ENCODE data around the gene SLC9A3.
"Not testable (repeated sequence)": the region's sequence is repeated elsewhere in the genome, so short reads cannot be mapped to it uniquely, and the experiment has no call there.

SLC9A3 gene

GRCh38 chr5:558871-559503 is 34.7 kb upstream of the SLC9A3 start:
- Histone ChIP-seq H3K9ac (ENCODE audit: low read depth, low read length, poor library complexity) (no peak overlapping the region), H2BK12ac (ENCODE audit: low read length) (no peak overlapping the region), H3K79me1 (ENCODE audit: low read depth, low read length) (no peaks in the 10 kb centered on the region), H3K4me3 (ENCODE audit: low read length in 2 of 2) (no peak overlapping the region), H3K14ac (ENCODE audit: low read length) (no peak overlapping the region), H4K91ac (ENCODE audit: low read depth, low read length, poor library complexity) (no peak overlapping the region), H3K9me3 (replicated peaks in 1 of 2; ENCODE audit: control insufficient read depth in 2 of 2, insufficient read depth in 1 of 2, low read depth in 1 of 2, low read length in 2 of 2) (peaks cover 0 to 2% of the 10 kb centered on the region in 2 donors), H4K8ac (ENCODE audit: low read depth, low read length) (no peak overlapping the region), H3K36me3 (replicated peaks in 1 of 2; ENCODE audit: control insufficient read depth in 2 of 2, insufficient read depth in 2 of 2, low read length in 2 of 2) (no peaks in the 10 kb centered on the region), H2BK5ac (ENCODE audit: low read length) (no peak overlapping the region), H3K4me2 (ENCODE audit: insufficient read depth, low read length, poor library complexity, severe bottlenecking) (no peak overlapping the region), H3K27me3 (ENCODE audit: control insufficient read depth in 3 of 3, insufficient read depth in 3 of 3, low read depth in 1 of 3, low read length in 3 of 3) (peaks cover 0 to 28% (median 0%) of the 10 kb centered on the region in 3 experiments), H2BK120ac (ENCODE audit: low read depth, low read length) (no peak overlapping the region), H2AK5ac (ENCODE audit: low read depth, low read length) (no peak overlapping the region), H3K4me1 (ENCODE audit: control insufficient read depth in 2 of 2, insufficient read depth in 1 of 2, low read depth in 1 of 2, low read length in 2 of 2) (no peaks in the 10 kb centered on the region), H2BK15ac (ENCODE audit: low read length) (no peak overlapping the region), H2AFZ (ENCODE audit: low read length) (no peak overlapping the region), H3K4ac (ENCODE audit: low read length) (no peak overlapping the region), H3K27ac (replicated peaks; ENCODE audit: low read length) (no peak overlapping the region), H3K18ac (ENCODE audit: low read length) (no peak overlapping the region), H3K23ac (ENCODE audit: low read depth, low read length, poor library complexity) (no peak overlapping the region)
- no peak for DNase-seq (ENCODE audit: low spot score)
- WGBS, 2 donors (ENCODE audit: extremely low coverage in 2 of 2, insufficient read length in 2 of 2, insufficient replicate concordance in 1 of 2) = no CpG with 5 or more reads among the region's 32 CpGs

- Histone ChIP-seq H3K9ac (ENCODE audit: low read depth, low read length, poor library complexity) (no peak overlapping the region), H3K18ac (ENCODE audit: low read length) (no peak overlapping the region), H2BK15ac (ENCODE audit: low read length) (no peak overlapping the region), H2BK12ac (ENCODE audit: low read length) (no peak overlapping the region), H3K9me3 (replicated peaks in 1 of 2; ENCODE audit: control insufficient read depth in 2 of 2, insufficient read depth in 1 of 2, low read depth in 1 of 2, low read length in 2 of 2) (peaks cover 0 to 2% of the 10 kb centered on the region in 2 donors), H2AK5ac (ENCODE audit: low read depth, low read length) (no peak overlapping the region), H2AFZ (ENCODE audit: low read length) (no peak overlapping the region), H3K4me3 (ENCODE audit: low read length in 2 of 2) (no peak overlapping the region), H3K27me3 (ENCODE audit: control insufficient read depth in 3 of 3, insufficient read depth in 3 of 3, low read depth in 1 of 3, low read length in 3 of 3) (peaks cover 0 to 28% (median 0%) of the 10 kb centered on the region in 3 experiments), H4K8ac (ENCODE audit: low read depth, low read length) (no peak overlapping the region), H3K14ac (ENCODE audit: low read length) (no peak overlapping the region), H3K4me1 (ENCODE audit: control insufficient read depth in 2 of 2, insufficient read depth in 1 of 2, low read depth in 1 of 2, low read length in 2 of 2) (no peaks in the 10 kb centered on the region), H3K79me1 (ENCODE audit: low read depth, low read length) (no peaks in the 10 kb centered on the region), H3K36me3 (replicated peaks in 1 of 2; ENCODE audit: control insufficient read depth in 2 of 2, insufficient read depth in 2 of 2, low read length in 2 of 2) (no peaks in the 10 kb centered on the region), H3K4ac (ENCODE audit: low read length) (no peak overlapping the region), H3K23ac (ENCODE audit: low read depth, low read length, poor library complexity) (no peak overlapping the region), H3K4me2 (ENCODE audit: insufficient read depth, low read length, poor library complexity, severe bottlenecking) (no peak overlapping the region), H2BK120ac (ENCODE audit: low read depth, low read length) (no peak overlapping the region), H4K91ac (ENCODE audit: low read depth, low read length, poor library complexity) (no peak overlapping the region), H2BK5ac (ENCODE audit: low read length) (no peak overlapping the region), H3K27ac (replicated peaks; ENCODE audit: low read length) (no peak overlapping the region)
- WGBS, 2 donors (ENCODE audit: extremely low coverage in 2 of 2, insufficient read length in 2 of 2, insufficient replicate concordance in 1 of 2) = no CpG with 5 or more reads among the region's 10 CpGs
- no peak for DNase-seq (ENCODE audit: low spot score)
Measured at GRCh38 chr5:558326-558725, 34.1 kb upstream of the SLC9A3 start.

GRCh38 chr5:557917-558316 is 33.7 kb upstream of the SLC9A3 start:
- not testable (repeated sequence) for H3K14ac ChIP-seq (ENCODE audit: low read length); H2AK5ac ChIP-seq (ENCODE audit: low read depth, low read length); H3K23ac ChIP-seq (ENCODE audit: low read depth, low read length, poor library complexity); DNase-seq (ENCODE audit: low spot score); H2BK15ac ChIP-seq (ENCODE audit: low read length); H2BK5ac ChIP-seq (ENCODE audit: low read length); H2BK12ac ChIP-seq (ENCODE audit: low read length); H2BK120ac ChIP-seq (ENCODE audit: low read depth, low read length); H3K79me1 ChIP-seq (ENCODE audit: low read depth, low read length); H4K8ac ChIP-seq (ENCODE audit: low read depth, low read length); H4K91ac ChIP-seq (ENCODE audit: low read depth, low read length, poor library complexity); H3K4ac ChIP-seq (ENCODE audit: low read length); H3K9me3 ChIP-seq (replicated peaks in 1 of 2; ENCODE audit: control insufficient read depth in 2 of 2, insufficient read depth in 1 of 2, low read depth in 1 of 2, low read length in 2 of 2); H3K4me1 ChIP-seq (ENCODE audit: control insufficient read depth in 2 of 2, insufficient read depth in 1 of 2, low read depth in 1 of 2, low read length in 2 of 2); H3K9ac ChIP-seq (ENCODE audit: low read depth, low read length, poor library complexity); H3K36me3 ChIP-seq (replicated peaks in 1 of 2; ENCODE audit: control insufficient read depth in 2 of 2, insufficient read depth in 2 of 2, low read length in 2 of 2); H3K18ac ChIP-seq (ENCODE audit: low read length); H2AFZ ChIP-seq (ENCODE audit: low read length); H3K4me2 ChIP-seq (ENCODE audit: insufficient read depth, low read length, poor library complexity, severe bottlenecking); H3K27ac ChIP-seq (replicated peaks; ENCODE audit: low read length); H3K4me3 ChIP-seq (ENCODE audit: low read length in 2 of 2)
- WGBS, 2 donors (ENCODE audit: extremely low coverage in 2 of 2, insufficient read length in 2 of 2, insufficient replicate concordance in 1 of 2) = no CpG with 5 or more reads among the region's 4 CpGs
- H3K27me3 ChIP-seq (ENCODE audit: control insufficient read depth in 3 of 3, insufficient read depth in 3 of 3, low read depth in 1 of 3, low read length in 3 of 3) = peaks cover 0 to 28% (median 0%) of the 10 kb centered on the region in 3 experiments

GRCh38 chr5:556909-557441 is 32.7 kb upstream of the SLC9A3 start:
- no peak for DNase-seq (ENCODE audit: low spot score)
- H3K27ac ChIP-seq (replicated peaks; ENCODE audit: low read length) = no peak overlapping the region
- WGBS, 2 donors (ENCODE audit: extremely low coverage in 2 of 2, insufficient read length in 2 of 2, insufficient replicate concordance in 1 of 2) = no CpG with 5 or more reads among the region's 19 CpGs

More at GRCh38 chr5:556909-557441, 32.7 kb upstream of the SLC9A3 start:
- peak overlapping the region; percentile 48 for H3K18ac ChIP-seq (ENCODE audit: low read length)
- no peak overlapping the region for H4K8ac ChIP-seq (ENCODE audit: low read depth, low read length)
- H3K4me1 ChIP-seq (ENCODE audit: control insufficient read depth in 2 of 2, insufficient read depth in 1 of 2, low read depth in 1 of 2, low read length in 2 of 2) = no peaks in the 10 kb centered on the region
- no peak overlapping the region for H2BK120ac ChIP-seq (ENCODE audit: low read depth, low read length)
- H2BK5ac ChIP-seq (ENCODE audit: low read length) = no peak overlapping the region
- peaks cover 0 to 28% (median 0%) of the 10 kb centered on the region in 3 experiments for H3K27me3 ChIP-seq (ENCODE audit: control insufficient read depth in 3 of 3, insufficient read depth in 3 of 3, low read depth in 1 of 3, low read length in 3 of 3)
- H3K9me3 ChIP-seq (replicated peaks in 1 of 2; ENCODE audit: control insufficient read depth in 2 of 2, insufficient read depth in 1 of 2, low read depth in 1 of 2, low read length in 2 of 2) = peaks cover 0 to 2% of the 10 kb centered on the region in 2 donors
- no peak overlapping the region for H2AFZ ChIP-seq (ENCODE audit: low read length)
- H3K36me3 ChIP-seq (replicated peaks in 1 of 2; ENCODE audit: control insufficient read depth in 2 of 2, insufficient read depth in 2 of 2, low read length in 2 of 2) = no peaks in the 10 kb centered on the region
- no peak overlapping the region for H2BK15ac ChIP-seq (ENCODE audit: low read length)
- no peak overlapping the region for H4K91ac ChIP-seq (ENCODE audit: low read depth, low read length, poor library complexity)
- H3K9ac ChIP-seq (ENCODE audit: low read depth, low read length, poor library complexity) = no peak overlapping the region
- no peak overlapping the region for H2BK12ac ChIP-seq (ENCODE audit: low read length)
- H3K4me2 ChIP-seq (ENCODE audit: insufficient read depth, low read length, poor library complexity, severe bottlenecking) = no peak overlapping the region
- no peaks in the 10 kb centered on the region for H3K79me1 ChIP-seq (ENCODE audit: low read depth, low read length)
- H3K4me3 ChIP-seq (ENCODE audit: low read length in 2 of 2) = no peak overlapping the region
- H3K14ac ChIP-seq (ENCODE audit: low read length) = no peak overlapping the region
- no peak overlapping the region for H3K4ac ChIP-seq (ENCODE audit: low read length)
- no peak overlapping the region for H2AK5ac ChIP-seq (ENCODE audit: low read depth, low read length)
- H3K23ac ChIP-seq (ENCODE audit: low read depth, low read length, poor library complexity) = no peak overlapping the region

Measured in neuronal stem cell (in vitro differentiated cells).